UCSD-AML1 (cell line): ENCODE results near the gene CXCL17.
A peak's percentile ranks its signal among the peaks of the same experiment; 100 is the strongest.

Experiments
- DNase-seq: peaks from one replicate; lab custom pipeline; 2025; ENCODE audit not compliant: unreplicated experiment; lab: John Stamatoyannopoulos, UW

The CXCL17 gene

DNA sequence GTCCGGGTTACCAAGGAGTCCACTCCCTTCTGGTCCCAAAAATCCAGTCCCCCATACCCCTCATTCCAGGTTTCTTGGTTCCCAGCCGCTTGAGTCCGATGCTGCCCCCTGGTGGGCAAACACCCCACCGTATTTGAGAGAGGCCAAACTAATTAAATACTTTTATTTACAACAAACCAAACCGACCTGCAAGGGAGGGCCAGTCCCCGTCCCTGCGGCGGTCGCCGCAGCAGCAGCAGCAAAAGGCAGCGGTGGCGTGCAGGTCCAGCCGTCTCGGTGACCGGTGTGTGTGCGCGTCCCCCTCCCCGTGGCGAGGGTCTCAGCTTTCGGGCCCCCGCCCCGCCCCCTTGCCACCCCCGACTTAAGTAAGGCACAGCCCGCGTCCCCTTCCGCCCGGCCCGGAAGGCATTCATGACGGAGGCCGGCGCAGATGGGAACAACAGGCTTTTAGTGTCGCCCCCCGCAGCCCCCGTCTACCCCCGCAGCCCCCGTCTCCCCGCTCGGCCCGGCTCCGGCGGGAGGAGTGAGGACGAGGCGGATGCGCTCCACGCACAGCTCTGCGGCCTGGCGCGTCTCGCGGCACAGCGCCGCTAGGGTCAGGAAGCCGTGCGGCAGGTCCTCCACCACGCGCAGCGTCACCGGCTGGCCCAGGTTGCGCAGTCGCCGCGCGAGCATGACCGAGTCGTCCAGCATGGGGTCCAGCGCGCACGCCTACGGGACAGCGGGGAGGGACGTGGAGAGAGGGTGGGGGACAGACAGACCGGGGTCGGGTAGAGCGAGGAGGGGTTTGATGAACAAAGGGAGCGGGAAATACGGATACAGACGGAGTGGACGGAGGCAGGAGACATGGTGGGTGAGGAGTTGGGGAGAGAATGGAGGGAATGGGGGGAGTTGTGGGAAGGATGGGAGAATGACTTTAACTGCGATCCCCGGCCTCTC is 41.1 kb downstream of the CXCL17 start:
- DNase-seq = peak; percentile 67

DNA sequence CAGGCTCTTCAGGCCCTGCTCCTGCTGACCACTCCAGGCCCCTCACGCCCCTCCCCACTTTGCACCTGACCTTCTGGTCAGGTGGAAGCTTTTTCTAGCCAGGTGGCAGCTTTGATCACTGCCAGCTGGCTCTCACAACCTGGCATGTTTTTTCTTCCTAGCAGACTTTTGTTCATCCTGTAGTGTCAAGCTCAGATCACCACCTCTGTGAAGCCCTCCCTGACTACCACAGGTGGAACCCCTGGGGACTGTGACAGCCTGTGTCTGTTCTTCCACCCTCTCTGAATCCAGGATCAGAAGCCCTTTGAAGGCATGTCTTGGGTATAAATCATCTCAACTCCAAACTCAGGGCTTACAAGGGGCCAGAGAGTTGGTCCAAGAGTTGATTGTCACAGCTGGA is 42.3 kb downstream of the CXCL17 start:
- DNase-seq = no peak

DNA sequence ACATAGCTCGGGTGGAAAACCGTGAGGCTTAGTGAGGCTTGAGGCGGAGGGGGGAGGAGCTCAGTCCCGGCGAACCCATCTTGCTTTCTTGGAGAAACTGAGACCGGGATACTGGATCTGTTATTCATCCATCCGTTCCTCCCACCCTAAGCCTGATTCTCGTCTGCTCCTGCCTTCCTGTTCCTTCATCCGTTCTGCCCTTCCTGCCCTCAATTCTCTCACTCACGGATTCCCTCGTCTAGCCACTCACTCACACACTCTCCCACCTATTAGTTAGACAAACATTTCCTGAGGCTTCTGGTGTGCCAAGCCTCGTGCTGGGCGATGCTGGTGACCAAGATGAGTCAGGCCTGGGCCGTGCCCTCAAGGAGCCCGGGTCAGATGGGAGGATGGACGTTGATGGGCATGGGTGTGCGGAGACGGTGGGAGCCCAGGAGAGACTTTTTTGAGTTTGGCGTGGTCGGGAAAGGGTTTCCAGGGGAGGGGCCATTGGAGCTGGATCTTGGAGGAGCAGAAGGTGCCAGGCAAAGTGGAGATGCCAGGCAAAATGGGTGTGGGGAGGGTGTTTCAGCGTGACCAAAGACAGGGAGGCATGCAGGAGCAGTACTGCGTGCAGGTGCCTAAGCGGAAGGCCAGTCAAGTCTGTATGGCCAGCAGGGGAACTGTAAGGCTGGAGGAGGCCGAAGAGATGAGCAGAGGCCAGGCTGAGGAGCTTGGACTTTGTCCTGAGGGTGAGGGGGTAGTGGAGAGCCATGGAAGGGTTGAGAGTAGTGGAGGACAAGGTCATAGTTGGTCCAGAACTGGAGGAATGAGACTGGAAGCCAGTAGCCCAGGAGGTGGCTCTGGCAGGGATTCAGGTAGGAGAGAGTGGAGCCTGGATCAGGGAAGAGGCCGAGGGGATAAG is 45.2 kb downstream of the CXCL17 start:
- no peak for DNase-seq

DNA sequence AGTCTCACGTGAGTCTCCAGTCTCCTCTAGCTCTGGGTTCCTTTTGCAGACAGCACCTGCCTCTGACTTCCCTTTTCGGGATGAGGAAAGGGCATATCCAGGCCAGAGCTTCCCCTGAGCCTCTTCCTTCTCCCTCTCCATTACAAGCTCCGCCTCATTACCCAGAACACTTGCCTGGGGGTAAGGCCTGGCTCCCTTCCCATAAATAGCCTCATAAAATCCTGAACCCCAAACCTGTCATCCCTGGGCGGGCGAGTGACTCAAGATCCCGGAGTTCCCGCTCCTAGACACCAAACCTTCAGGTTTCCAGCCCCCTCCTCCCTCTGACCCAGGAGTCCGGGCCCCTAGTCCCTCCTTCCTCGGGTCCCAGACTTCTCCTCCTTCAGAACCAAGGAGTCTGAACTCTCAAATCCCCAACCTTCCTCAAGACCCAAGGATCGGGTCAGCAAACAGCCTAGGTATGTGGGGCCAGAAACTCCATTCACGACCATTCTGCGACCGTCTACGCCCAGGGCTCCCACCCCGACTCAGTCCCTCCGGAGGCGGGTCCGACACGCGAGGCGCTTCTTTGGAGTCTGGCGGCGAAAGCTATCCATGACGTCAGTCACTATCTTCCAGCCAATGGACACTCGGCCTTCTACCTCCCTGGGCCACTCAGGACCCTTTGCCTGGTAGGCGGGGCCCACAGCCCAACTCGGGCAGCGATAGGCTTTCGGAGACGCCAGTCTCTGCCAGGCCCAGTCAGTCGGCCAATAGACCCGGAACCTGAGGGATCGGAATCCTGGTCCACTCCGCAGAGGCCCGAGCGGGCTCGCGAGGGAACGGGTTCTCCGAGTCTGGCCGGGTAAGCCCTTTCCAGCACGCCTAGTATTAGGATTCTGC is 46.1 kb downstream of the CXCL17 start:
- peak; percentile 99 for DNase-seq

DNA sequence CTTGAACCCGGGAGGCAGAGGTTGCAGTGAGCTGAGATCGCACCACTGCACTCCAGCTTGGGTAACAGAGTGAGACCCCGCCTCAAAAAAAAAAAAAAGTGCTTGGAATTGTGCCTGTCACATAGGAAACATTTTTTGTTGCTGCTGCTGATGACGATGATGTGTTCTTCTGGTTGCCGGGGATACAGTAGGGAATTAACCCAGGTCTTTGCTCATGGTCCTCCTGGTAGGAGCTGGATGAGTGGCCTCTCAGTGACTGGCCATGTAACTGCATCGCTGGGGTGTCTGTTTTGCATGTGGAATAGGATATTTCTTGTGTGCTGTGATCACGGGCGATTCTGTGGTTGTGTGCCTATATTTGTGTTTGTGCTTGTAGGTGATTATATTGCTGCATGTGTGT is 48.0 kb downstream of the CXCL17 start:
- no peak for DNase-seq

DNA sequence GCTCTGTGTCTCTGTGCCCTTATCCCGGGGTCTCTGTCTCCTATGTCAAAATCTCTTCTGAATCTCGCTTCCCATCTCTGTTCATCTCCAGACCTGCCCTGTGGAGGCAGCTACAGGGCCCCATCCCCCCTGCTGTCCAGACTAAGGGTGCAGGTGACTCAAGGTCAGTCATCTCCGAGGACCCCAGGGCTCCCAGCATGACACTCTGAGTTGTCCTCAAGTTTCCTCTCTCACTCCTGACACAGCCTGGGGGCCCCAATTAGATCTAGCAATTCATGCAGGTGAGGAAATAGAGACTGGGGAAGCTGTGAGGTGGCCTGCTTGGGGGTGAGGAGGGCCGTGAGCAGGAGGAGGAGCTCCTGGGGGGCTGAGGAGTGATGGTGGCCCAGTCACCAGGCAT is 50.6 kb downstream of the CXCL17 start:
- no peak for DNase-seq

DNA sequence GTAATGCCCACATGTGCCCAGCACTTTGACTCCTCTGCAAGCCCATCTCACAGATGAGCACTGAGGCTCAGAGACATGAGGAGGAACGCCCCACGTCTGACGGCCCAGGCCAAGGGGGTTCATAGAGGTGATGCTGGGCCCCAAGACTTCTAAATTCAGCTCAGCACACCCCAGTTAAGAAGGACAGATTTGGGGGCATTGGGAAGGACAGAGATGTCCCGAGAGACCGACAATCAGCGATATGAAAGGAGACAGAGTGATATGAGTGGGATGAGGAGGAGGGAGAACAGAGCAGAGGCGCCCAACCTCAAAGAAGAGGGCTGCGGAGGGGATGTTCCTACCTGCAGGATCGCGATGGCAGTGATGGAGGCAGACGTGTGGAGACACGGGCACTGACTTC is 52.8 kb downstream of the CXCL17 start, which contains the start of gene CNFN:
CNFN (minus strand) TSS at position 399 of the 400 bp plus-strand sequence. CDS start 1,260 bp downstream, outside the sequence.
- no peak for DNase-seq

DNA sequence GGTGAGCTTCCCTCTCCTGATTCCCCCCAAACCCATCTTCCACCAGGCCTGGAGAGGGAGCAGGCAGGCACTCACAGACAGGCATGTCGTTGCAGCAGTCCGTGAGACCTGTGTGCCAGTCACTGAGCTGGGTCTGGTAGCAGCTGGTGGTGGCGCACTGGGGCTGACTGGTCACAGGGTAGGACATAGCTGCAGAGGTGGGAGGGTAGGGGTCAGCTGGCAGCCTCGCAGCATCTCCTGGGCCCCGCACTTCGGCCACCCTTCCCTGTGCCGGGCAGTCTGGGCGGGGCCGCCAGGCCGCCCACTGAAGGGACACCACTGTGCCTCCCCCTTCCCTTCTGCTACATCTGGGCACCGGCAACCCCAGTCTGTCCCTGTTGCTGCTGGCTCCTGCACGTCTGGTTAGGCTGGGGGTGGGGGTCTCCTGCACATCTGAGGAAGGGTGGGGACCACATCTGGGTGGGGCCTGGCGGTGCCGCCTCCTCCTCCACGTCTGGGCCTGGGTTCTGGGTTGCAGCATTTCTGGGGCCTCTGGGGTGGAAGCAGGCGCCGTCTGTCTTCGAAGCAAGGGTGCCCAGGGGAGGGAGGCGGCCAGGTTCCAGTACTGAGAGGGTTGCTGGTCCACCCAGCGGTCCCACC is 53.8 kb downstream of the CXCL17 start:
- no peak for DNase-seq

DNA sequence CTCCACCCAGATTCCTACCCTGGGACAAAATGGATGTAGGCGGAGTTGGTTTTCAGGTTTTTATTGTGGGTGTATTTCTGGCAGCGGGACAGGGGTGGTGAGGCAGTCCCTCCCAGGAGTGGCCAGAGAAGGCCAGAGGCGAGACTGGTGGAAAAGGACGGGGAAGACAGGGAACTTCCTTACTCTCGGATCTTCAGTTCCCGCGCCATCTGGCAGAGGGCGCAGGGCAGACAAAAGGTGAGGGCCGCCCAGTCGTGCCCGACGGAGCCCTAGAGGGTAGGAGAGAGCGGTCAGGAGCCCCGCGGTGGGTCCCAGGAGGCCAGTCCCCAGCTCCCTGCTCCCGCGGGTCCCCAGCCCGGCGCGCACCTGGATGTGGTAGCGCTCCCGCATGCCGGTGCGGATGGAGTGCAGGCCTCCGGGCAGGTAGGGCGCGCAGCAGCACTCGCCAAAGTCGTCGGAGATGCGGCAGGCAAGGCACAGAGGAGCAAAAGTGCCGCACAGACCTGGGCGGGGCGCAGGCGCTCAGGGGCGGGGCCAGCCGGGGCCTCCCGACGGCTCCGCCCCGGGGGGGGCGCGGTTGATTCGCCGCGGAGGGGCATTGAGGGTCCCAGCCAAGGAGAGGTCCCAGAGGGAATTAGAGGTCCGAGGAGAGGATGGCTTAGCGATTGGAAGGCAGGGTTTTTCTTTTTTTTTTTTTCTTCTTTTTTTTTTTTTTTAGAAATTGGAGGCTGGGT is 55.6 kb downstream of the CXCL17 start:
- DNase-seq = peak; percentile 80

DNA sequence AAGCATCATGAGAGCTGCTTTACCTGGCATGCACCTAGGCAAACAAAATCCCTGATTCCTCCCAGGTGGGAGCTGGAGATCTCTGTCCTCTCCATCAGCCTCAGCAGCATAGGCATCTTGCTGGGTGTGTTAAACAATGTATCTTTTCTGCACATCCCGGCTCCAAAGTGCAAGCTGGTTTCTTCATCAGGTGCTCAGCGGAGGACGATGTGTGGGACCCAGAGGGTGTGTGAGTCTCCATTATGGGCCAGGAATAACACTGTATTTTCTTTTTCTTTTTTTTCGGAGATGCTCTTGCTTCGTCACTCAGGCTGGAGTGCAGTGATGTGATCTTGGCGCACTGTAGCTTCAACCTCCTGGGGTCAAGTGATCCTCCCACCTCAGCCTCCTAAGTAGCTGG is 62.6 kb downstream of the CXCL17 start:
- DNase-seq = no peak
